Astrocyte (in vitro differentiated cells and primary cell): ENCODE results near the gene TEDC2.

Experiments
- EZH2 ChIP-seq: IDR thresholded peaks from 2 replicates; pipeline ENCODE4 v1.6.1; 2012; ENCODE audit warnings: mild to moderate bottlenecking, low read length, inconsistent platforms; ENCODE audit not compliant: insufficient read depth
- TF ChIP-seq, protein P1 (sequence below): IDR thresholded peaks from 2 replicates; pipeline ENCODE4 v1.5.1; 2011; ENCODE audit warnings: low read depth, mild to moderate bottlenecking, inconsistent platforms, low read length, moderate library complexity; ENCODE audit not compliant: insufficient read depth

DNA sequence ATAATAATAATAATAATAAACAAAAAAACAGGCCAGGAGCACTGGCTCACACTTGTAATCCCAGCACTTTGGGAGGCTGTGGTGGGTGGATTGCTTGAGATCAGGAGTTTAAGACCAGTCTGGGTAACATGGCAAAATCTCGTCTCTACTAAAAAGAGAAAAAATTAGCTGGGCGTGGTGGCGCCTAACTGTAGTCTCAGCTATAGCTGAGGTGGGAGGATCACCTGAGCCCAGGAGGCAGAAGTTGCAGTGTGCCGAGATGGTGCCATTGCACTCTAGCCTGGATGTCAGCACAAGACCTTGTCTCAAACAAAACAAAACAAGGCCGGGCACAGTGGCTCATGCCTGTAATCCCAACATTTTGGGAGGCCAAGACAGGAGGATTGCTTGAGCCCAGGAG is 35.1 kb downstream of the TEDC2 start:
- TF ChIP-seq, protein P1, sequence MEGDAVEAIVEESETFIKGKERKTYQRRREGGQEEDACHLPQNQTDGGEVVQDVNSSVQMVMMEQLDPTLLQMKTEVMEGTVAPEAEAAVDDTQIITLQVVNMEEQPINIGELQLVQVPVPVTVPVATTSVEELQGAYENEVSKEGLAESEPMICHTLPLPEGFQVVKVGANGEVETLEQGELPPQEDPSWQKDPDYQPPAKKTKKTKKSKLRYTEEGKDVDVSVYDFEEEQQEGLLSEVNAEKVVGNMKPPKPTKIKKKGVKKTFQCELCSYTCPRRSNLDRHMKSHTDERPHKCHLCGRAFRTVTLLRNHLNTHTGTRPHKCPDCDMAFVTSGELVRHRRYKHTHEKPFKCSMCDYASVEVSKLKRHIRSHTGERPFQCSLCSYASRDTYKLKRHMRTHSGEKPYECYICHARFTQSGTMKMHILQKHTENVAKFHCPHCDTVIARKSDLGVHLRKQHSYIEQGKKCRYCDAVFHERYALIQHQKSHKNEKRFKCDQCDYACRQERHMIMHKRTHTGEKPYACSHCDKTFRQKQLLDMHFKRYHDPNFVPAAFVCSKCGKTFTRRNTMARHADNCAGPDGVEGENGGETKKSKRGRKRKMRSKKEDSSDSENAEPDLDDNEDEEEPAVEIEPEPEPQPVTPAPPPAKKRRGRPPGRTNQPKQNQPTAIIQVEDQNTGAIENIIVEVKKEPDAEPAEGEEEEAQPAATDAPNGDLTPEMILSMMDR, result no peak
- no peak for TF ChIP-seq EZH2
